Occipital lobe (tissue), 2 donors: Measurements from ENCODE around the gene PRKCH. TPM values are rescaled to one million over a fixed set of nuclear protein-coding genes. Genes with fewer than 3 reads are reported as not detected.
A peak's percentile ranks its signal among the peaks of the same experiment; 100 is the strongest.
"Not testable (repeated sequence)": the region's sequence is repeated elsewhere in the genome, so short reads cannot be mapped to it uniquely, and the experiment has no call there.

Experiments
- DNase-seq: peaks from one replicate; lab custom pipeline; 2025; lab: John Stamatoyannopoulos, UW
- total RNA-seq: library from RNA; depleted of rRNA; stranded (reverse); fragments of >200 nt; gene quantifications from one replicate; pipeline ENCODE4 v1.2.3, GENCODE V29; 2014

Gene PRKCH
- total RNA-seq, 1 donor from 2014 or later = 21.2 TPM

GRCh38 chr14:61453103-61453767, 131.9 kb downstream of the PRKCH start:
- no peak for DNase-seq

DNA sequence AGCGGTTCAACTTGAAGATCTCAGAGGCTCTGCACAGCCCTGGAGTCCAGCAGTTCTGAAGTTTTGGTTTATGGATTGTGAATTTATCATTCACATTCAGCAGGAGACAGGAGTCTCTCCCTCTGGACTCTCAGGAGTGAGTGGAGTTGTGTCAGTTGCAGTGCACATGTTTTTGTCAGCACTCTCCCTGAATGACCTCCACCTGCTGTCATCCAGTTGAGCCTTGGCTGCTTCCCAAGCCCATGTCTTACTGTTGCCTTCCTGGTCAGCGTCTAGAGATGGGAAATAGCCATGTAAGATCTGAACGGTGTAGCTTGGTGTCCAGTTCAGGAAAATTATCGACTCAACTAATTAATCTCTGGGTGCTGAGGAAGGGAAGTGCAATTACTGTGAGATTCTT, 133.2 kb downstream of the PRKCH start:
- DNase-seq = no peak

- DNase-seq = no peak
Measured at GRCh38 chr14:61455351-61455750, 134.0 kb downstream of the PRKCH start.

DNA sequence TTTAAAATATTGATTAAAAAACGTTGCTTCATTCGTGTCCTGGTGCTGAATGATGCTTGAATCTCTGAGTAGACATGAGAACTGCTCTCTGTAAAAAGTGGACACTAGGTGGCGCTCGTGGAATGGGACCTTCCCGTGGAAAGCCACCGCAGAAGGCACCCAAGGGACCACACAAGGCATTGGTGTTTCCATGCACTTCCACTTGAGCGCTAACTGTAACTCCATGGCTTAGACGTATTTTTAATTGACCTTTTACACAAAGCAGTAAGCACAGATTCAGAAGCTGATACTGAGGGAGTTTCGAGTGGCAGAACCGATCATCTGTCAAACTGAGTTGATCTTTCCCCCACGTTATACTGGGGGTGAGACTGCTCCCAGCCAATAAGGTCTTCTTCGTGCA, 135.3 kb downstream of the PRKCH start:
- peak; percentile 47 for DNase-seq

DNA sequence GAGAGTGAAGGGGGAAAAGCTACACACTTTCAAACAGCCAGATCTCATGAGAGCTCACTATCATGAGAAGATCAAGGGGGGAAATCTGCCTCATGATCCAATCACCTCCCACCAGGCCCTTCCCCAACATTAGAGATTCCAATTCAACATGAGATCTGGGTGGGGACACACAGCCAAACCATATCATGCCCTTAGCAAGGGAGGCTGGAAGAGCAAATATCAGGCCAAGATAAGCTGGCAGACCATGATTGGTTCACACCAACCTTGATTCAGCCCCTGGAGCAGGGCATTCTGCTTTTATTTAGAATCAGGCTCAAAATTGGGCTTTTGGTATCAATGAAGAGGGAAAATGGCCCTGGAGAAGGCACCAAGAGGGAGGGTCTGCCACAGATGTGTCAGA, 137.4 kb downstream of the PRKCH start:
- DNase-seq = no peak

DNA sequence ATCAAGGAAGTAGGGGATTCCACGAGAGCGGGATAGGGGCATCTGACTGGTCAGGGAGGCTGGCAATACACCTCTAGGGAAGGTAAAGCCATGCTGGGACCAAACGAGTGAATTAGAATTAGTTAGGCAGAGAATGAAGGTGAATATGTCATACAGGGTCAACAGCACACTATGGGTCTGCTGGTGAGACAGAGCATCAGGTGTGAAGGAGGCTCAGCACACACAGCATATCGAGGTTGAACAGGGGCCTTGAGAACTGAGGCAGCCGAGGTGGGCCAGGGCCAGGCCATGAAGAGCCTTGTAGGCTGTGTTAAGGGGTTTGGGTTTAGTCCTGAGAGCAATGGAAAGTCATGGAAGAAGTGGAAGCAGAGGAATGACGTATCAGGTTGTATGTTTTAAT, 137.8 kb downstream of the PRKCH start:
- no peak for DNase-seq

GRCh38 chr14:61460063-61460462, 138.7 kb downstream of the PRKCH start:
- DNase-seq = no peak

DNA sequence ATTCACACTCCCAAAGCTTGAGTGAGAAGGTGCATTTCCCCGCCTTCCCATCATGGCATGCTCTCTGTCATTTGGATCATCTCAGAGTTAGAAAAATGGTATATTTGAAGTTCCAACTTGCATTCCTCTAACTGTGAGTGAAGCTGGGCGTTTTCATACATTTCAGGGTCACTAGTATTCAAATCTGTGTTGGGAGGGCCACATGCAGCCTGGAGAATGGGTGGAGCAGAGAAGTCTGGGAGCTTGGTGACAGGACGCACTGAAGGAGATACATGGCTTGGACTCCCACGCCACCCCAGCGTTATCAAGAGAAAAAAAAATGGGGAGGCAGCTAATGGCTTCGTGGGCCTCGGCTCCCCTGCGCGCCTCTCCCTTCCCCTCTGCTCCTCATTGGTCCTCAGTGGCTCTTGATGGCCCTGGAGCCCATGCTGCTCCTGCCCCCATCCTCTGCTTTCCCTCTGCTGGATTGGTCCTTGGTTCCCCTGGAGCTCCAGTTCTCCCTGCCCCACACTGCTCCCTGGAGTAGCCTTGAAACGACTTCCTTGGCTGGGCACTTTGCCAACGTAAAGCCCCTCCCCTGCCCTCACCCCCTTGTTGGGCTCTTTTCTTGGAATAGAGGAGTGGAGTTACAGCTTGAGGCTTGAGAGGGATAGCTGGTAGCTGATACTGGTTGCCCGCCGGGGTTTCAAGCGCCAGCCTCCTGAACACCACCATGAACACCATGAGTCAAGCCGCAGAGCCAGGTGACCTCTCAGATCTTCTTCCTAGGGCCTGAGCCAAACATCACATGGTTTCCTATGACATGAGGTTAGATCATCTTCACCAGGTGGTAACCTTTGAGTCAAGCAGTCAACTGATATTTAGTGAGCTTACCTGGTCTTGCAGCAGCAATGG, 139.6 kb downstream of the PRKCH start:
- no peak for DNase-seq

DNA sequence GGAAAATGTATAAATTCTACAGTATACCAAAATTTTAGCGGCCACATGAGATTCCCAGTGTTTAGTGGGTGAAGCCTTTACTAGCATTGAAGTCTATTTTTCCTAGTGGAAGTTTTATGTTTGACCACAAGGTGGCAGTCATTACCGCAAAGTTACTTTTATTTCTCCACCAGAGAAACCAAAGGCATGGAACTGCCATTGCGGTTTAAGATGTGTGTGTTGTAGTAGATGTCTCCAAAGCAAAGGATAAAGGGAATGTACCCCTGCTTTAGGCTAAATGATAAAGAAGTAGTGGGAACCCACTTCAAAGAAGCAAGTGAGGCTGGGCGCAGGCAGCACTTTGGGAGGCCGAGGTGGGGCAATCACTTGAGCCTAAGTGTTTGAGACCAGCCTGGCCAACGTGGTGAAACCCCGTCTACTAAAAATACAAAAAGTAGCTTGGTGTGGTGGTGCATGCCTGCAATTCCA, 140.5 kb downstream of the PRKCH start:
- peak; percentile 21 for DNase-seq

GRCh38 chr14:61462566-61463193, 141.3 kb downstream of the PRKCH start:
- DNase-seq = no peak

DNA sequence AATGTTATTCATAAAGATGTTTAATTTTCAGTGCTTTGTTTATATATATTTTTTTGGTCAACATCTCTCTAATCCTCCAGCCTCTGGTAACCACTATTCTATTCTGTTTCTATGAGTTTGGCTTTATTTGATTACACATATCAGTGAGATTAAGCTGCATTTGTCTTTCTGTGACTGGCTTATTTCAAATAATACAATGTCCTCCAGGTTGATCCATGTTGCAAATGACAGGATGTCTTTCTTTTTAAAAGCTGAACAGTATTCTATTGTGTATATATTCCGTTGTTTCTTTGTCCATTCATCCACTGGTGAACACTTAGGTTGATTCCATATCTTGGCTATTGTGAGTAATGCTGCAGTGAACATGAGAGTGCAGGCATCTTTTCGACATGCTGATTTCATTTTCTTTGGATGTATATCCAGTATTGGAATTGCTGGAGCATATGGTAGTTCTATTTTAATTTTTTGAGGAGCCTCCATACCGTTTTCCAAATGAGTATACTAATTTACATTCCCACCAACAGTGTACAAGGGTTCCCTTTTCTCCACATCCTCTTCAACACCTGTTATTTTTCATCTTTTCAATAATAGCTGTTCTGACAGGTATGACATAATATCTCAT, 142.4 kb downstream of the PRKCH start:
- DNase-seq = no peak

DNA sequence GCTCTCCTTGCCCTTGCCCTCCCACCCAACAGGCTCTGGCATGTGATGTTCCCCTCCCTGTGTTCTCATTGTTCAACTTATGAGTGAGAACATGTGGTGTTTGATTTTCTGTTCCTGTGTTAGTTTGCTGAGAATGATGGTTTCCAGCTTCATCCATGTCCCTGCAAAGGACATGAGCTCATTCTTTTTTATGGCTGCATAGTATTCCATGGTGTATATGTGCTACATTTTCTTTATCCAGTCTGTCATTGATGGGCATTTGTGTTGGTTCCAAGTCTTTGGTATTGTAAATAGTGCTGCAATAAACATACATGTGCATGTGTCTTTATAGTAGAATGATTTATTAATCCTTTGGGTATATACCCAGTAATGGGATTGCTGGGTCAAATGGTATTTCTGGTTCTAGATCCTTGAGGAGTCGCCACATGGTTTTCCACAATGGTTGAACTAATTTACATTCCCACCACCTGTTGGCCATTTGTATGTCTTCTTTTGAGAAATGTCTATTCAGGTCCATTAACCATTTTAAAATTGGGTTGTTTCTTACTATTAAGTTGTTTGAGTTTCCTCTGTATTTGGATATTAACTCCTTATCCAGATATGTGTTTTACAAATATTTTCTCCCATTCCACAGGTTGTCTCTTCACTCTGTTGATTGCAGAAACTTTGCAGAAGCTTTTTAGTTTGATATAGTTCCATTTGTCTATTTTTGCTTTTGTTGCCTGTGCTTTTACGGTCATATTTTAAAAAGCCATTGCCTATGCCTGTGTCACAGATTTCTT, 143.4 kb downstream of the PRKCH start:
- not testable (repeated sequence) for DNase-seq

DNA sequence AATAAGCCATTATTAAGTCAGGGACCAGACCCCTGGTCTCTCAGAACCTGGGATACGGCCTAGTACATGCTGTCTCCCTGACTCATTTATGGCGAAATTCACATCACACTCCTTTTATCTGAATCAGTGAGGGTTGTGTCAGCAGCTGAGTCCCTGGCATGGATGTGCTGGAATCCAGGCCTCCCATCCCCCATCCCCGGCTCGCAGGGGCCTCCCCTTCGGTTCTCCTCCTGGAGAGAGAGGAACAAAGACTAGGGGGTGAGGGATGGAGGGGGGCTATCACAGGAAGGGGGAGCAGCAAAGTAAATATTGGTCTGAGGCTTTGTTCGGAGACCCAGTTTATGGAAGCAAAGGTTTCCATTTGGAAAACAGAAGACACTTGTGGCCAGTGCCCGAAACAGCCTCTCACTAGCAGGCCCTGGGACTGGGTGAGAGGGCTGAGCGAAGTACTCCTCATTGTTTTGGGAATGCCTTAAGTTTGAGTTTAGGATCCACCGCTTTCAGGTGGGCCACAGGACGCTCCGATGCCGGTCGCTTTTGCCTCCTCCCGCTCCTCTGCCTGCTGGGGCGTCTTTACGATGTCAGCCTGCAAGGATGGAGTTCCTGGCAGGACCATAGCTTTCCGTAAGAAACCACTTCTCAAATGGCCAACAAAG, 145.0 kb downstream of the PRKCH start:
- no peak for DNase-seq

- DNase-seq = no peak
Measured at GRCh38 chr14:61466905-61467280, 145.5 kb downstream of the PRKCH start.

DNA sequence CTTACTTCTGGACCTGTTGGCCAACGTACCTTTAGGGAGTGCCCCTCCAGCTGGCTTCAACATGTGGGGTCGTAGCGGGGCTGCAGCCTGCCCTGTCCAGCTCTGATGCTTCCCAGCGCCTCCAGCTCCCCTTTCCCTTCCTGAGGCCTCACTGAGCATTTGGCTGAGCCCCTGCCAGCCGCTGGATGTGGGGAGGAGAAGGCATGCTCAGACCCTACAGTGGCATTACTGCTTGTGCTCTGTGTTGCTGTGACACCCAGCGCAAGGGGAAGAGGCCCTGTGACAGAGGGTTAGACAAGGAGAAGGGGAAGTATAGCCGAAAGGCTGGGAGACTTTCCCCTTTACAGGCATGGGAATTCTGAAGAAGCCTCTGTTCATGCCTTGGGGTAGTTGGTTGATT, 145.9 kb downstream of the PRKCH start:
- no peak for DNase-seq

DNA sequence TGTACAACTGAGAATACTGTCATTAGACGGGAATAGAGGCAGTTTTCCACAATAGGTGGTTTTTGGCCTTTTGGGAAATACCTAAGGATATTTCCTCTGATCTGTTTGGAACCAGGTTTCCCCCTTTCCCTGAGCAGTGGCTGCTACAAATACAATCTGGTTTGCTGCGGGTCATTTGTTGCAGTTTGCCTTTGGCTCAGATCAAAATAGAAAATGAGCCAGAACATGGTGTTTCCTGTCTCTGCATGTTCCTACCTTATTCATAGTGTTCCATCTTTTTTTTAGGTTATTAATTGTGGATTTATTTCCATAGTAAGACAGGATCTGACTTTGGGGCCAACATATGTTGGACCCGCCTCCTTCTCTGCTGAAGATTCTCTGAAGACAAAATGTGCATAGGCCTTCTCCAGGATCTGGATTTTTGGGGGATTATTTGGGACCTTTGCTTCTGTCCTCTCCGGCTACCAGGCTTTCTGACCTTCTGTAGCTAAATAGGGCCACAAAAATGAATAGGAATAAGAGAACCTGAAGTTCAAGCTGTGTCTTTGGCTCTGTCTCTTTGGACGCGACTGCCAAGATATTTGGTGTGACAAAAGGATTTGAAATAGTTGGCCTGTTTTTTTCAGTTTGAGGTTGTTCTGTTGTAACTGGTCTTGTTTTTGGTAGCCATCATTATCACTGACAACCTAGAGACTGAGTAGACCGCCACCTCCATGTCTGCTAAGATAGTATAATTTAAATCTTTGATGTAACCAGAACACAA, 146.9 kb downstream of the PRKCH start:
- DNase-seq = no peak

DNA sequence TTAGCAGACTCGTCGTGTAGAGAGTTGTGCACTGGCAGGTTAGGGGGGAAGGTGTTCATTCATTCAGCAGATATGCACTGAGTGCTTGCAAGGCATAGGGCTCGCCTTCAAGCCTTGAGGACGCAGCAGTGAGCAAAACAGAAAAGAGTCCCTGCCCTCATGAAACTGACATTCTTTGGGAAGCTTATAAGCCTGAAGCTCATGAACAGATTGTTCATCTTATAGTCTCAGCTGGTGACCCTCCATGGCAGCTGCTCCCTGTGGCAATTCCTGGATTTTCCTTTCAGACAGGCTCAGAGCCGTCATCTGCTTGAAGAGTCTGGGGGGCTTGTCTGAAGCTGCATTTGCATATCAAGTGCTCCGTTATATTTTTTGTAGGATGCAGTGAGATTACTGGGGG, 148.4 kb downstream of the PRKCH start:
- no peak for DNase-seq

GRCh38 chr14:61470261-61470960, 149.0 kb downstream of the PRKCH start:
- DNase-seq = no peak

- no peak for DNase-seq
Measured at GRCh38 chr14:61470961-61471293, 149.5 kb downstream of the PRKCH start.
